Suppressor macrophage (primary cell): ENCODE measurements around the gene ZNHIT2.

Experiments
- DNase-seq, 4 experiments: peaks; one replicate each; pipeline ENCODE4 v3.0.0-alpha.2; 2020 to 2022

ZNHIT2 gene

GRCh38 chr11:65134240-65134951 lies 16.9 kb upstream of the ZNHIT2 start, which contains the start of gene SYVN1:
Gene SYVN1, minus strand, starts transcription at chr11:65134519. Its CDS starts 918 bp downstream, at chr11:65133601.
- DNase-seq: peak; percentile 93 to 97 (median 96)

DNA sequence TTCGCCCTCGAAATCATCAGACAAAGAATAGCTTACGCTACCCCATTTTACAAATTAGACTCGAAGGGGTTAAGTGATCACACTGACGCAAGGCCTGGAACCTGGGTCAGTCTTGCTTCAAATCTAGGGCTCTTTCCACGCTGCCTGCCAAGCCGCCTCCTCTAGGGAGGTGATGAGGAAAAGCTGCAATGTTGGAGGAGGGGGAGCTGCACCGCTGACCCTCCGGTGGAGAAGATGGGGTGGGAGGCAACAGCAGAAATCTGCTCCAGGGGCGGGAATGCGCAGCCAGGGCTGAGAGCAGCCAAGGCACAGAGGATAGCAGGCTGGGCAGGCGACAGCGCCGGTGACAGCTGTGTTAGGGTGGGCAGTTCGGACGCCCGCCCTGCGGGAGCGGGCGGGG lies 16.2 kb upstream of the ZNHIT2 start:
- peak in 2 of 4 experiments; percentile 20 to 23 for DNase-seq

DNA sequence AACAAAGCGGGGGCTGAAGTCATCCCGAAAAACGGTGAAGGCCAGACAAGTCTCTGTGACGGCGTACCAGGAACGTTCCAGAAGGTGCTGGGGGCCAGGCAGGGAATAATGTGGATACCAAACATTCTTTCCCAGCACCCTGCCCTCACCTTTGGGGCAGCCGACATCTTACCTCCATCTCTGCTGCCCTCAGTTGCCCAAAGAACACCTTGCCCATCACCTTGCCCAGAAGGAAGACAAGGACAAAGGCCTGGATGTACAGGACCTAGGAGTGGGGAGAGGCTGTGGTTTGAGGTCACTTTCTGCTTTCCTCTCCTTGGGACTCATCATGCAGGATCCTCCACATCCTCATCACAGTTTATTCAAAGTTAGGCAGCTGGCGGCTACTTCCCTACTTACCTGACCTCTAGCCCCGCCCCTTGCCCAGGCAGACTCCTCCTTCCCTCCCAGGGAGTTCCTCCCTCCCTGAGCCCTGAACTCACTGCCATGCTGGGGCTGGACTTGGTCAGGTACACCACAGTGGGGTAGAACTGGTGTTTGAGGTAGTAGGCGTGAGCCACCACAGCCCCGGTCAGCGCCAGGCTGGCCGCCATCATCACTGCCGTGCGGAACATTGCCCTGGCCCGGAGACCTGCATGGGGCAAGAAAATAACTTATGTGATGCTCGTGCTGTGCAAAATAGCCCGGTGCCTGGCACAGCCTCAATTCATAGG lies 15.6 kb upstream of the ZNHIT2 start:
- DNase-seq: peak in 3 of 4 experiments; percentile 51 to 68 (median 66)

- peak in 1 of 4 experiments; percentile 1 for DNase-seq
These were observed 14.9 kb upstream of the ZNHIT2 start for GRCh38 chr11:65132238-65132987.

DNA sequence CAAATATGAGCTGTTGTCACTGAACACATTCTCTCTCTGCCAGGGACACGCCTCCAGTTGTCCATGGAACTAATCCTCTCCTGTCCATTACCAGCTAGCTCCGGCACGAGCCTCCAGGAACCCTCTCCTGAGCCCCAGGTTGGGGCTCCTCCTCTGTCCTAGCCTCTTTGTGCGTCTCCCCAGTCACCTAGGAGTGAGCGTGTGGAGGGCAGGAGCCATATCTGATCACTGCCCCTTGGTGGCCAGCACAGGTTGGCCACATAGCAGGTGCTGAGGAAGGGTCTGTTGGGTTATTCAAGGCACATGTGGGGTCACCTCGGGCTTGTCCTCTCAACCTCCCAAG lies 14.4 kb upstream of the ZNHIT2 start:
- DNase-seq: no peak

DNA sequence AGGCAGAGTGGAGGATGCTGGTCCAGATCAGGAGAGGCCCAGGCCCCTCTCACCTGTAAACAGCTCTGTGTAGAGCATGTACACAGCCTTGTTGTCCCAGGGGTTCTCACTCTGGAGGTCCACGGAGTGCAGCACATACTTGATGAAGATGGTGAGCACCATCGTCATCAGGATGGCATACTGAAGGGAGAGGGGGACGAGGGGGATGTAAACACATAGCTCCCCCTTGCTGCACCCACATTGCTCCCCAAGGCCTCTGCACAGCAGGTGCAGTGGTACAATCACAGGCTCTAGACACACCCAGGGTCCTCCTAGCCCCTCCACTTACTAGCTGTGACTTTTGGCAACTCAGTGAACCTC lies 13.9 kb upstream of the ZNHIT2 start:
- DNase-seq: no peak

- DNase-seq: peak in 1 of 4 experiments; percentile 1
These were observed 13.3 kb upstream of the ZNHIT2 start for GRCh38 chr11:65130631-65131416.

DNA sequence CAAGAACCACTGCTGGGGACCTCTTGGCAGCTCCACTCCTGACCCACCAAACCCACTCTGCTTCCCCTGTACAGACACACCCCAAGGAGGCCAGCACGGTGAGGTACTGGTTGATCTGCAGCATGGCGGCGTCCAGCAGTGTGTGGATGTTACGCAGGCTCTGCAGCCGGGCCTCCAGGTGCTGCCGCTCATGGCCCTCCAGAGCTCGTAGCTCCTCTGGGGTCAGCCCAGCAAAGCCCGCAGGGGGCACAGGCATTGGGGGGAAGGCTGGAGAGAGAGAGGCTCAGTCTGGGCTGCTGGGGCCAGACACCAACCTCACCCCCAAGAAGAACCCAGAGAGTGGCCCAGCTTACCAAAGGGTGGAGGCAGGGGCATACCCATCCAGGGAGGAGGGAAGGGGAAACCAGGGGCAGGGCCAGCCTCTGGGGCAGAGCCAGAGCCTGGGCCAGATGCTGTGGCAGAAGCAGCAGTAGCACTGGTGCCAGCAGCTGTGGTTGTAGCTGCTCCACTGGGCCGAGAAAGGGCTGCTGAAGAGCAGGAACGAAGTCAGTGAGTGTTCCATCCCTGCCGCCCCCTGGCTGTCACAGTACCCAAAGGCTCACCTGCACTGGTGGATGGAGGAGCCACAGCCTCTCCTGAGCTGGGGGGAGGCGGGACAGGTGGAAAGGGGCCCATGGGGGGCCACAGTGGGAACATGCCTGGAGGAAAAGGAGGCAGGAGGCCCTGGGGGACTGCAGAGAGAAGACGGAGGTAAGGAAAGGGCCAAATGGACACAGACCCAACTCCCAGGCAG lies 12.3 kb upstream of the ZNHIT2 start:
- DNase-seq: peak in 1 of 4 experiments; percentile 1

DNA sequence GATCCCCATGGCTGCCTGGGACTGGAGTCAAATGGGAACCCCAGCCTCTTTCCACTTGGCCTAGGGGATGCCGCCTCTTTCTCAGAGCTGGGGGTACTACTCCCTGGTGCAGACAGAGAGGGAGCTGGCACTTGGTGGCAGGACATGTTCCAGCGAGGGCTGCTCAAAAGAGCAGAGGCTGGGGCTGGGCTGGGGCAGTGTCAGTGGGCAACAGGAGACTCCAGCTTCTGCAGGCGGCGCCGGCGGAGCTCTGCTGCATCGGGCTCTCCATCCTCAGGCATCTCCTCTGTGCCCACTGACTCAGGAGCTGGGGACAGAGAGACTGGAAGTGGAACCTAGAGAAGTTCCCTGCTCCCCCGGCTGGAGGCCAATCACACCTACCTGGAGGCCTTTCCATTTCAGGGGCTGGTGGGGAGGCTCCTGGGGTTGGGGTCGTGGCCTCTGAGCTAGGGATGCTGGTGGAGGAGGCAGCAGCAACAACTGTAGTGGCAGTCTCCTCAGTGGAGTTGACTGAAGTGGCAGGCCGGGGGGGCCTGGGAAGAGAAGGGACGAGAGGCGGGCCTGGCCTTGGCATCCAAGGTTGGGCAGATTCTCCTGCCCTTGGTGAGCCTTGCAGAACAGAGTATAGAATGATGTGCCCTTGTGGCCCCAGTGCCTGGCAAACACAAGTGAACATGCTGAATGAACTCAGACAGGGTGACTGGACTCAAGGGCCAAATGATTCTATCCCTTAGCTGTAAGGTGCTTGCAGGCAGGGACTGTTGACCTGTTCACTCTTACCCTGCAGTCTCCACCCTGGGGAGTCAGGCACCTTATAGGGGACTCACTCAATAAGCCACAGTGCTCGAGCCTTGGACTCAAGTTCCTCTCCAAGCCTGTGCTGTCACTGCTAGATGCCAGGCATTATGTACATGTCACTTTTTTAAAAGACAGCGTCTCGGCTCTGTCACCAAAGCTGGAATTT lies 11.0 kb upstream of the ZNHIT2 start:
- peak in 1 of 4 experiments; percentile 1 for DNase-seq

DNA sequence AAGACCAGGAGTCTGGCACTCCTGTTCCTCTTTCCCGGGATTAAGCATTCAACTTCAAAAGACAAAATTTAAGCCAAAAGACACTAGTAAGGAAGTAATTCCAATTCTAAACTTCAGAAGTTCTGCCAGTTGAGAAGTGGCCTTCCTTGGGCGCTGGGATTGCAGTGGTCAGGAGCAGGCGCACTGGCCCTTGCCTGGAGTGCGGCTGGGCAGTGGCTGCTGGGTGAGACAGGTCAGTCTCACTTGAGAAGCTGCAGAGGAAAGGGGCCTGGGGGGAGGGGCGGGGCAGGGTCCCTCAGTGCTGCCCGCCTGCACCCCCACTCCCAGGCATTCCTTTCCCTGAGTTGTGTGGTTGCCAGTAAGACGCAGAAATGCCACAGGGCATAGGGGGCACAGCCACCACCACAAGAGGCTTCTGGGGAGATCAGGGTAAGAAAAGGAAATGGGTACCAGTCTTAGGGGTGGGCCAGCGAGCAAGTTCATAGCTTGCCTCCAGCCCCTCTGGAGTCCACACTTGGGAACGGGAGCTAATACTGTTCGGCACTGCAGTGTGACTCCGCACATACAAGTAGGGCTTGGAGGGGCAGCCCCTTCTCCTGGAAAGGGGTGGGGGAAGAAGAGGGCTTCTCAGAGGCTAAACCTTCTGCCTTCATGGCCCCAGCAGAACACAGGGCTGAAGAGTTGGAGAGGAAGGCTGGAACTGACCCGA lies 10.1 kb upstream of the ZNHIT2 start:
- no peak for DNase-seq

- peak in 1 of 4 experiments; percentile 4 for DNase-seq
These were observed 9.2 kb upstream of the ZNHIT2 start for GRCh38 chr11:65126624-65127274.

GRCh38 chr11:65125197-65126056 lies 7.9 kb upstream of the ZNHIT2 start:
- DNase-seq: no peak

DNA sequence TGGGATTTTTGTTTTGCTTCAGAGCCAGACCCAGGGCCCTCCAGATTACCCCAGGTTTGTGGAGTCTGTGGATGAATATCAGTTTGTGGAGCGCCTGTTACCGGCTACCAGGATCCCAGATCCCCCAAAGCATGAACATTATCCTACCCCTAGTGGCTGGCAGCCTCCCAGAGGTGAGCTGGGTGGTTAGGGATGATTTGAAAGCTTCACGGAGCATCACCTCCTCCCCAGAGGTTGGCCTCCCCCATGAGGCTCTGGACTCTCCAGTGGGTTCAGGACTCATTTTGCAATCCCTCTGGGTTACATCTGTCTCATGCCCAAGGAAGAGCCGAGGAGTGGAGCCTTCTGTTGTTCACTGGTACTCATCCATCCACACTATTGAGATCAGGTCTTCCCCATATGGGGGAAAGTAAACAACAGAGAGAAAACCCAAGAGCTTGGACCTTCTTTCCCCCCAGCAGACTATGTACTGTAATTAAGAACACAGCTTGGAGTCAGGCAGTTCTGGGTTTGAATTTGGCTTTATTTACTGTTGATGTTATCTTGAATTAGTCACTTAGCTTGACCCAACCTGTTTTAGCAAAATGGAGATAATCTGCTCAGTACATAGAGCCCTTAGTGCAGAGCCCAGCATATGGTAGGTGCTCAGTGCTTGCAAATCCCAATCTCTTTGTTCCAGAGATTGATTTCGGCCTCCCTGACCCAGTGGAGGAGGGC lies 7.1 kb upstream of the ZNHIT2 start:
- DNase-seq: no peak

GRCh38 chr11:65121865-65122696 lies 4.6 kb upstream of the ZNHIT2 start, which contains the start of the genes FAU and MRPL49:
Gene FAU, minus strand, starts transcription at chr11:65122134. Its CDS starts 321 bp downstream, at chr11:65121813.
Gene MRPL49, plus strand, starts transcription at chr11:65122321. Its CDS starts 26 bp downstream, at chr11:65122347.
- peak; percentile 99 for DNase-seq

GRCh38 chr11:65121447-65121864 lies 4.0 kb upstream of the ZNHIT2 start:
- peak; percentile 44 to 60 (median 46) for DNase-seq

DNA sequence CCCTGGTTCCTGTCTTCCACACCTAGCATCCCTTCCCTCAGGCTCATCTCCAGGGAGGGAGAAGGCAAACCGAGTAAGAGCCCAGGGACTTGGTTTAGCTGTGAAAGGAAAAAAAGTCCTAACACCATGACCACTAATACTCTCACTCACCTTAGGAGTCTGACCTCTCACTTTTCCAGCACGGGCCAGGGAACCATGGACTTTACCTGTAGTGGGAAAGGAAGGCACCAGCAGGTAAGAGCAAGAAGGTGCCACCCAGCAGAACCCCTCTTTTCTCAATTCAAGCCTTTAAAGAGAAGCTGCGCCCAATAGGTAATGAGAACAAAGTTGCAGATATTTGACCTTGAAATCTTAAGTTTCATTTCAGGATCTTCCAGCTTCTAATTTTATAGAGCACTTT lies 3.3 kb upstream of the ZNHIT2 start:
- no peak for DNase-seq

DNA sequence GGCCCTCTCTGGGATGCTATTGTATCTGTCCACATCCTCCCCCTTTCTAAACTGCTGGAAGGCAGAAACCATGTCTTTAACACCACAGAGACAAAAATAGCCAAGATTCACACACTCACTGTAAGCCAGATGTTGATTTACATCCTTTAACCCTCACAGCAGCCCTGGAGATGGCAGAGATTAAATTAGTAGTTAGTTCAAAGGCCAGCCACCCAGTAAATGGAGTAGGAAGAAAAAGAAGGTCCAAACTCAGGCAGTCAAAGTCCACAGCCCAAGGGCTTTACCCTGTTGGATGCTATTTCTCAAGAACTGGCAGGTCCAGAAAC lies 2.1 kb upstream of the ZNHIT2 start:
- DNase-seq: no peak
